Neutrophil (primary cell): ENCODE measurements around the gene TOB2.

ENCODE experiments used
- H3K27ac ChIP-seq: fragments of 200-600 bp; sonication (generic); 2 replicates; pipeline ENCODE4 v1.5.1; 2016; ENCODE audit warnings: mild to moderate bottlenecking, moderate library complexity
- H3K27me3 ChIP-seq: fragments of 200-600 bp; sonication (generic); 2 replicates; pipeline ENCODE4 v1.6.0; 2016; ENCODE audit warnings: mild to moderate bottlenecking
- H3K36me3 ChIP-seq: fragments of 200-600 bp; sonication (generic); 2 replicates; pipeline ENCODE4 v1.5.1; 2017
- H3K4me1 ChIP-seq, 2 experiments: fragments of 200-600 bp in 1 of 2; sonication (generic) in 1 of 2; 1 replicate in 1 of 2; 2 replicates in 1 of 2; pipeline versions ENCODE4 v1.5.1 to v1.6.1; 2013 to 2016; ENCODE audit warnings: low read depth in 1 of 2, low read length in 1 of 2, mild to moderate bottlenecking in 1 of 2, moderate library complexity in 1 of 2; ENCODE audit not compliant: control insufficient read depth in 1 of 2, insufficient read depth in 1 of 2
- H3K4me3 ChIP-seq, 2 experiments: fragments of 200-600 bp in 1 of 2; sonication (generic) in 1 of 2; 1 replicate in 1 of 2; 2 replicates in 1 of 2; pipeline ENCODE4 v1.5.1; 2013 to 2016; ENCODE audit warnings: low read depth in 1 of 2, low read length in 1 of 2, mild to moderate bottlenecking in 1 of 2, moderate library complexity in 1 of 2
- H3K9me3 ChIP-seq: fragments of 200-600 bp; sonication (generic); 2 replicates; pipeline ENCODE4 v1.5.1; 2016
- CTCF ChIP-seq: fragments of 200-600 bp; sonication (generic); IDR thresholded peaks from 2 replicates; pipeline ENCODE4 v1.5.1; 2016; ENCODE audit warnings: antibody characterized with exemption

Gene TOB2

GRCh38 chr22:41446639-41447434 is at the start of gene TOB2:
TSS of gene TOB2 (minus strand) at chr22:41446801. CDS start at chr22:41437345, 9,456 bp downstream.
- TF ChIP-seq CTCF = peak; percentile 18
- Histone ChIP-seq H3K9me3 (no peaks in the 10 kb centered on the region), H3K36me3 (no peaks in the 10 kb centered on the region)

DNA sequence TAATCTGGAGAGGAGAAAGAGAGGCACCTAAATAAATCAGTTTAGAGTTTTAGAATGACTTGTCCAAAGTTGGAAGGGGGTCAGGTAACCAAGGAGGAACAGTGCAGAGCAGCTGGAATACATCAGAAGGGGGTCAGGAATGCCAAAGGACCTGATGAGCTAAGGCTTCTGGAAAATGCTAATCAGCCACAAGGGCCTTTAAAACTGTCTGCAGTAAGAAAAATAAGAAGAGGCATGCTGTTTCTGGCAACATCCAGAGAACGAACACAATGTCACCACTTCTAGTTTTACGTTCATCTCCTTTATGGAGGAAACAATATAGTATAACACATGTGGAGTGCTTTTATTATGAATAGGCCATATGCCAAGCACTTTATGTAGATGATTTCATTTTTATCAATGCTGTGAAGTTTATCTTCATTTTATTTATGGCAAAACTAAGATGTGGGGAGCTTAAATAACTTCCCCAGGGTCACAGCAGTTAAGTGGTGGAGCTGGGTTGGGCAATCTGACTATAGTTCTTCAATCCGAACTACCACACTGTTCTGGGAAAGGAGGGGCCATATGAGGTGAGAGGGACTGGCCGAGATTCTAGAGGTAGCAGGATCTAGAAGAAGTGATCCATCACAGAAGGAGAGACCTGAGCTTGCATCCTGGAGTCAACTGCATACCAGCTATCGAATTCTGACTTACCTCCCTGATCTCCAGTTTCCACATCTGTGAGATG is 44.9 kb upstream of the TOB2 start:
- H3K27ac ChIP-seq = no peak overlapping the region
- TF ChIP-seq CTCF = no peak
- no peaks in the 10 kb centered on the region for H3K9me3 ChIP-seq
- no peak overlapping the region for H3K4me3 ChIP-seq
- no peaks in the 10 kb centered on the region for H3K27me3 ChIP-seq
- peaks cover 19 to 24% of the 10 kb centered on the region in 2 experiments for H3K4me1 ChIP-seq
- no peaks in the 10 kb centered on the region for H3K36me3 ChIP-seq

More at GRCh38 chr22:41446639-41447434, at the start of gene TOB2:
- peaks cover 33 to 38% of the 10 kb centered on the region in 2 experiments for H3K4me1 ChIP-seq
- no peaks in the 10 kb centered on the region for H3K27me3 ChIP-seq
- H3K27ac ChIP-seq = peak within 1 kb of the TSS; percentile 87
- peak within 1 kb of the TSS; percentile 93 to 94 for H3K4me3 ChIP-seq

- Histone ChIP-seq H3K4me3 (no peak overlapping the region), H3K4me1 (peaks cover 23 to 27% of the 10 kb centered on the region in 2 experiments), H3K27ac (no peak overlapping the region), H3K27me3 (no peaks in the 10 kb centered on the region), H3K36me3 (no peaks in the 10 kb centered on the region), H3K9me3 (no peaks in the 10 kb centered on the region)
- TF ChIP-seq CTCF = no peak
These were observed 42.2 kb upstream of the TOB2 start for GRCh38 chr22:41488596-41489385.

DNA sequence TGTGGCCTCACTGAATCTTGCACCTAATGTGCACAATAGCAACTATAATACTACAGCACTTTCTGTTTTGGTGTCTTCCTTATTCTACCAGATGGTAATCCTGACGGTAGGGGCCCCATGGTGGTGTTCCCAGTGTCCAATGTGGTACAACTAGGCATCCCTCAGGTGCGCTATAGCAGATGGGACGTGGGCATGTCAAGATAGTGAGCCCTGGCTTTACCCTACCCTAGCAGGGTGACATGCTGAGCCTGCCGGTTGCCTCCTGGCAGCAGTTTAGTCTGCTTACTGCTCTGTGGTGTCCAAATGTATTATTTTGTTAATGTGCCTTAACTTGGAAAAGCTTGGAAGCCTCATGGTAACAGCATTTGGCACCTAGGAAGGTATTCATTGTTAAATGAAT is 41.5 kb upstream of the TOB2 start:
- Histone ChIP-seq H3K27me3 (no peaks in the 10 kb centered on the region), H3K4me1 (peaks cover 23 to 27% of the 10 kb centered on the region in 2 experiments), H3K27ac (no peak overlapping the region), H3K36me3 (no peaks in the 10 kb centered on the region), H3K4me3 (no peak overlapping the region), H3K9me3 (no peaks in the 10 kb centered on the region)
- no peak for TF ChIP-seq CTCF
